ENCODE measurements around the gene ZNF296.

DNA sequence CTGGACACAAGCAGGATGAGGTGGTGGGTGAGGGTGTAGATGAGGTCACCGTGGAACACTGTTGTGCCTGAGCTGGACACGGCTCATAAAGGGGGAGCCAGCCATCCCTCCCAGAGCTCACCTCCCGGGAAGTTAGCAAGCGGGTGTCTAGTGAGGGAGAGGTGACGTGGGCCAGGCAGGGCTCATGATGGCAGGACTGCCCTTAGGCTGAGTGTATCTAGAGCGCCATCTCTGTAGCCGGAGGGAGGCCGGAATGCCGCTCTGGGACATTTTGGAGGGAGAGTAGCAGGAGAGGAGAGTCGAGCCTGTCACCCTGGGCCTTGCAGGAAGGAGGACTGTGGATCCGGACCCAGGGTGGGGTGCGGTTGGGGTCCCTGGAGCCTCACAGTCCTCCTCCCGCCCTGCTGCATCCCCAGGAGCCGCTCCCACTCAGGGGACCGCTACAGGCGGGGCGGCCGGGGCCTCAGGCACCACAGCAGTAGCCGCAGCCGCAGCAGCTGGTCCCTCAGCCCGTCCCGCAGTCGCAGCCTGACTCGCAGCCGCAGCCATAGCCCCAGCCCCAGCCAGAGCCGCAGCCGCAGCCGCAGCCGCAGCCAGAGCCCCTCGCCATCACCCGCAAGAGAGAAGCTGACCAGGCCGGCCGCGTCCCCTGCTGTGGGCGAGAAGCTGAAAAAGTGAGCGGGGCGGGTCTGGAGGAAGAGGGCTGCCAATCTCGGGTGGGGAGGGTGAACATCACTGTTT is 9.2 kb downstream of the ZNF296 start:
- TF ChIP-seq POLR2A (IDR thresholded peaks at IDR 0.05; ENCODE audit: low read depth, low read length) (no peak), POLR2AphosphoS5 (IDR thresholded peaks at IDR 0.05; ENCODE audit: low read depth, low read length) (no peak)

Measured in GM12892 (cell line).